ENCODE measurements around the gene SCARF2.

The SCARF2 gene

DNA sequence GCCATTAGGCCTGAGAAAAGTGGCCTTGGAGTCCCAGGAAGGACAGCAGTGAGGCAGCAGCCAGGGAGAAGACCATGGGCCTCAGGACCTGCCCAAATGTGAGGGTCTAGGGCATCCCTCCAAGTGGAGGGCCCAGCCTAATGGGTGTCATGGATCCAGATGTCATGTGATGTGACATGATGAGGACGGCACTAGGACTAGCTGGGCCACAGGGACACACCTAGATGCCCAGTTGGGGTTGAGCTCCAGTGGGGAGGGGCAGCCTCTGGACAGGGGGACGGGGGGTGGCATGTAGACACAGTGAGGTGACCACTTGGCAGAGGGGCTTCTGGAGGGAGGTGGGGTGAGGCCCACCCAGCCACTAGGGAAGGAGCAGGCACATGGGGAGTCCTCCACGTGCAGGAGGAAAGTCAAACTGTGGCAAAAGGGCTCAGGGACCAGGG, 5.4 kb downstream of the SCARF2 start:
- Histone ChIP-seq H3F3A (ENCODE audit: insufficient read depth, low read length) (no peaks in the 10 kb centered on the region), H3K9me2 (ENCODE audit: low read depth, low read length) (no peaks in the 10 kb centered on the region), H3K27ac (ENCODE audit: low read depth, low read length, poor library complexity, severe bottlenecking) (no peak overlapping the region), H3K4me2 (ENCODE audit: low read length) (no peak overlapping the region), H4K20me1 (ENCODE audit: insufficient read depth, low read length) (no peaks in the 10 kb centered on the region), H3K9me3 (ENCODE audit: low read length) (no peaks in the 10 kb centered on the region), H3K27me3 (ENCODE audit: insufficient read depth, low read length) (no peaks in the 10 kb centered on the region), H3K79me2 (ENCODE audit: insufficient read depth, low read length) (no peaks in the 10 kb centered on the region), H3K4me3 (ENCODE audit: low read depth, low read length, poor library complexity, severe bottlenecking) (no peak overlapping the region), H3K9ac (ENCODE audit: low read length) (no peak overlapping the region), H3K36me3 (ENCODE audit: insufficient read depth, low read length) (no peaks in the 10 kb centered on the region), H3K4me1 (ENCODE audit: insufficient read depth, low read length, severe bottlenecking) (peaks cover 3% of the 10 kb centered on the region), H2AFZ (ENCODE audit: low read length) (no peak overlapping the region)
- no peak for TF ChIP-seq EZH2 (IDR thresholded peaks at IDR 0.05; ENCODE audit: borderline replicate concordance, low read length)
- TF ChIP-seq CTCF (IDR thresholded peaks at IDR 0.05; ENCODE audit: low read length) = no peak

- Histone ChIP-seq H3K79me2 (ENCODE audit: insufficient read depth, low read length) (no peaks in the 10 kb centered on the region), H2AFZ (ENCODE audit: low read length) (no peak overlapping the region)
These were observed 6.0 kb downstream of the SCARF2 start for GRCh38 chr22:20431511-20432192.

GRCh38 chr22:20430720-20431510, 6.7 kb downstream of the SCARF2 start:
- TF ChIP-seq EZH2 (IDR thresholded peaks at IDR 0.05; ENCODE audit: borderline replicate concordance, low read length) (no peak), CTCF (IDR thresholded peaks at IDR 0.05; ENCODE audit: low read length) (no peak)
- Histone ChIP-seq H3K9me2 (ENCODE audit: low read depth, low read length) (no peaks in the 10 kb centered on the region), H3F3A (ENCODE audit: insufficient read depth, low read length) (no peaks in the 10 kb centered on the region), H3K4me3 (ENCODE audit: low read depth, low read length, poor library complexity, severe bottlenecking) (no peak overlapping the region), H3K36me3 (ENCODE audit: insufficient read depth, low read length) (no peaks in the 10 kb centered on the region), H3K9me3 (ENCODE audit: low read length) (no peaks in the 10 kb centered on the region), H3K4me1 (ENCODE audit: insufficient read depth, low read length, severe bottlenecking) (peaks cover 3% of the 10 kb centered on the region), H3K27me3 (ENCODE audit: insufficient read depth, low read length) (no peaks in the 10 kb centered on the region), H3K27ac (ENCODE audit: low read depth, low read length, poor library complexity, severe bottlenecking) (no peak overlapping the region), H3K4me2 (ENCODE audit: low read length) (no peak overlapping the region), H4K20me1 (ENCODE audit: insufficient read depth, low read length) (no peaks in the 10 kb centered on the region), H3K79me2 (ENCODE audit: insufficient read depth, low read length) (no peaks in the 10 kb centered on the region), H3K9ac (ENCODE audit: low read length) (no peak overlapping the region), H2AFZ (ENCODE audit: low read length) (no peak overlapping the region)

More at GRCh38 chr22:20431511-20432192, 6.0 kb downstream of the SCARF2 start:
- no peaks in the 10 kb centered on the region for H3F3A ChIP-seq (ENCODE audit: insufficient read depth, low read length)
- no peaks in the 10 kb centered on the region for H3K9me2 ChIP-seq (ENCODE audit: low read depth, low read length)
- H3K36me3 ChIP-seq (ENCODE audit: insufficient read depth, low read length) = no peaks in the 10 kb centered on the region
- H3K4me2 ChIP-seq (ENCODE audit: low read length) = no peak overlapping the region
- no peak overlapping the region for H3K9ac ChIP-seq (ENCODE audit: low read length)
- TF ChIP-seq CTCF (IDR thresholded peaks at IDR 0.05; ENCODE audit: low read length) (no peak), EZH2 (IDR thresholded peaks at IDR 0.05; ENCODE audit: borderline replicate concordance, low read length) (no peak)
- no peak overlapping the region for H3K4me3 ChIP-seq (ENCODE audit: low read depth, low read length, poor library complexity, severe bottlenecking)
- H3K27ac ChIP-seq (ENCODE audit: low read depth, low read length, poor library complexity, severe bottlenecking) = no peak overlapping the region
- peaks cover 3% of the 10 kb centered on the region for H3K4me1 ChIP-seq (ENCODE audit: insufficient read depth, low read length, severe bottlenecking)
- H4K20me1 ChIP-seq (ENCODE audit: insufficient read depth, low read length) = no peaks in the 10 kb centered on the region
- no peaks in the 10 kb centered on the region for H3K9me3 ChIP-seq (ENCODE audit: low read length)
- no peaks in the 10 kb centered on the region for H3K27me3 ChIP-seq (ENCODE audit: insufficient read depth, low read length)
